Spleen (tissue), 11 donors: ENCODE measurements around the gene IL3RA. TPM values are rescaled to one million over a fixed set of nuclear protein-coding genes. Genes with fewer than 3 reads are reported as not detected.
A peak's percentile ranks its signal among the peaks of the same experiment; 100 is the strongest.
"Not testable (repeated sequence)": the region's sequence is repeated elsewhere in the genome, so short reads cannot be mapped to it uniquely, and the experiment has no call there.

Source experiments
- DNase-seq: peaks from one replicate; pipeline ENCODE4 v3.0.0-alpha.2; 2020
- H3K27ac ChIP-seq, 8 donors: fragments of 200-600 bp; sonication (generic) in 7 of 8; 1 replicate in 4 of 8; 2 replicates in 4 of 8; pipeline versions ENCODE4 v1.5.0 to v1.8.0; 2016 to 2021; ENCODE audit warnings: inconsistent platforms in 4 of 8, mild to moderate bottlenecking in 4 of 8, moderate library complexity in 1 of 8
- H3K27me3 ChIP-seq, 7 donors: fragments of 200-600 bp; sonication (generic) in 6 of 7; replicated peaks in 1 of 7; 1 replicate in 4 of 7; 2 replicates in 3 of 7; pipeline versions ENCODE4 v1.5.0 to v1.8.0; 2016 to 2021; ENCODE audit warnings: inconsistent platforms in 3 of 7, mild to moderate bottlenecking in 1 of 7
- H3K36me3 ChIP-seq, 6 donors: fragments of 200-600 bp; sonication (generic) in 5 of 6; 1 replicate in 4 of 6; 2 replicates in 2 of 6; pipeline versions ENCODE4 v1.5.0 to v1.8.0; 2016 to 2021; ENCODE audit warnings: inconsistent platforms in 2 of 6
- H3K4me1 ChIP-seq, 6 donors: fragments of 200-600 bp; sonication (generic) in 5 of 6; 1 replicate in 3 of 6; 2 replicates in 3 of 6; pipeline versions ENCODE4 v1.5.0 to v1.8.0; 2016 to 2021; ENCODE audit warnings: inconsistent platforms in 3 of 6
- H3K4me3 ChIP-seq, 8 donors: fragments of 200-600 bp; sonication (generic) in 7 of 8; 1 replicate in 4 of 8; 2 replicates in 4 of 8; pipeline versions ENCODE4 v1.5.0 to v1.8.0; 2016 to 2021; ENCODE audit warnings: inconsistent platforms in 4 of 8, mild to moderate bottlenecking in 4 of 8, moderate library complexity in 2 of 8
- H3K9me3 ChIP-seq, 8 donors: fragments of 200-600 bp; sonication (generic) in 7 of 8; 1 replicate in 4 of 8; 2 replicates in 4 of 8; pipeline versions ENCODE4 v1.5.0 to v1.8.0; 2016 to 2021; ENCODE audit warnings: inconsistent platforms in 4 of 8
- CTCF ChIP-seq, 11 experiments: fragments of 200-600 bp in 7 of 11; fragments of 450-650 bp in 4 of 11; sonication (generic) in 4 of 11; IDR thresholded peaks in 8 of 11; conservative IDR thresholded peaks in 3 of 11; 1 replicate in 7 of 11; 2 replicates in 4 of 11; pipeline versions ENCODE4 v1.4.0 to v1.8.0; 2016 to 2021; ENCODE audit warnings: antibody characterized with exemption in 11 of 11, inconsistent platforms in 4 of 11, mild to moderate bottlenecking in 1 of 11
- POLR2A ChIP-seq, 3 donors: fragments of 450-650 bp; IDR thresholded peaks; one replicate each; pipeline ENCODE4 v1.5.1; 2017; ENCODE audit warnings: antibody characterized with exemption in 3 of 3, mild to moderate bottlenecking in 1 of 3
- POLR2AphosphoS5 ChIP-seq, 3 donors: sonication (generic); formaldehyde crosslinking; IDR thresholded peaks; one replicate each; pipeline ENCODE4 v1.5.1; 2017; ENCODE audit warnings: antibody characterized with exemption in 3 of 3
- WGBS, 5 donors: extraction: QIAGEN DNeasy Blood & Tissue Kit in 3 of 5; methylation state at CpG; one replicate each; pipeline versions ENCODE4 v1.1.5 to v1.1.7; 2013 to 2018; 5-methylcytosine and 5-hydroxymethylcytosine counted together
- intact Hi-C: fragments of 100-400 bp; cut with DNase I; formaldehyde crosslinking; loops from one replicate; pipeline ENCODE4 v1.15.0; 2023; ENCODE audit warnings: low total_unique reads
- polyA plus RNA-seq, 3 donors: library from polyadenylated mRNA; stranded (reverse); fragments of 200-250 nt; gene quantifications; one replicate each; pipeline ENCODE4 v1.2.1, GENCODE V29; 2013
- total RNA-seq, 7 donors: library from RNA; depleted of rRNA in 3 of 7; stranded (reverse); fragments of >200 nt in 3 of 7; fragmentation: NEBNext Ultra II Directional in 4 of 7; extraction: Animal tissue kit (Norgen Biotek cat#: 25700) in 4 of 7; gene quantifications; one replicate each; pipeline versions ENCODE4 v1.1.0 to v1.2.1, GENCODE V29; 2016 to 2021
- donor health status: healthy with polysubstance abuse.
- donor health status: DM: no; HTN: no; CAD: no; lungs with moderate emphysema.
- donor health status: DM: no; HTN: no; CAD: no.
- donor health status: Bipolar disorder and iron deficiency.
- donor health status: healthy.
- donor health status: DM: no; HTN: no; CAD: no.
- donor health status: DM: yes; HTN: yes; CAD: no.

IL3RA gene
- total and polyA plus RNA-seq, 10 donors = 2.4 to 11.2 (median 7.0) TPM

DNA sequence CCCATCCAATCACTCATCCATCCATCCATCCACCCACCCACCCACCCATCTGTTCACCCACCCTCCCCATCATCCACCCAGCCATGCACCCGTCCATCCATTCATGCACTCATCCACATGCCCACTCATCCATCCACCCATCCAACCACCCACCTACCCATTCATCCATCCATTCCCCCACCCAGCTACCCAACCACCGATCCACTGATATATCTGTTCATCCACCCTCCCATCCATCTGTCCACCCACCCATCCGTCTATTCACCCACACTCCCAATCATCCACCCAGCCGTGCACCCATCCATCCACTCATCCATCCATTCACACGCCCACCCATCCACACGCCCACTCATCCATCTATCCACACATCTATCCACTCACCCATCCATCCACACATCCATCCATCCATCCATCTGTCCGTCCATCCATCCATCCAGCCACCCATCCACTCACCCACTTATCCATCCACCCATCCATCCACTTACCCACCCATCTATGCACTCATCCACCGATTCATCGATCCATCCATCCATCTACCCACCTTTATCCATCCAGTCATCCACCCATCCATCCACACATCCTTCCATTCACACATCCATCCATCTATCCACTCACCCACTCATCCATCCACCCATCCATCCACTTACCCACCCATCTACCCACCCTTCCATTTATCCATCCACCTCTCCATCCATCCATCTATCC is 87.7 kb downstream of the IL3RA start:
- peak; percentile 1 for DNase-seq
- Histone ChIP-seq H3K36me3 (peaks cover 0 to 72% (median 44%) of the 10 kb centered on the region in 6 donors), H3K4me3 (no peak overlapping the region), H3K27ac (no peak overlapping the region), H3K9me3 (peaks cover 3 to 28% (median 23%) of the 10 kb centered on the region in 8 donors), H3K27me3 (no peaks in the 10 kb centered on the region), H3K4me1 (no peaks in the 10 kb centered on the region)
- TF ChIP-seq POLR2AphosphoS5 (IDR thresholded peaks at IDR 0.05) (no peak), CTCF (IDR thresholded peaks at IDR 0.05 in 8 of 11, conservative IDR thresholded peaks at IDR 0.05 in 3 of 11) (no peak), POLR2A (IDR thresholded peaks at IDR 0.05) (no peak)
- WGBS, 5 donors = 72 to 89% (median 75%) methylated on average over 9 of the region's 9 CpGs
- intact Hi-C loops = no loop called here

GRCh38 chrX:1425381-1425780 is 88.8 kb downstream of the IL3RA start:
- TF ChIP-seq POLR2AphosphoS5 (IDR thresholded peaks at IDR 0.05) (no peak), CTCF (IDR thresholded peaks at IDR 0.05 in 8 of 11, conservative IDR thresholded peaks at IDR 0.05 in 3 of 11) (no peak), POLR2A (IDR thresholded peaks at IDR 0.05) (no peak)
- H3K4me3 ChIP-seq = no peak overlapping the region
- H3K27me3 ChIP-seq = no peaks in the 10 kb centered on the region
- intact Hi-C loops = no loop called here
- peaks cover 3 to 28% (median 23%) of the 10 kb centered on the region in 8 donors for H3K9me3 ChIP-seq
- peak; percentile 39 for DNase-seq
- H3K36me3 ChIP-seq = peaks cover 0 to 77% (median 42%) of the 10 kb centered on the region in 6 donors
- no peaks in the 10 kb centered on the region for H3K4me1 ChIP-seq
- no peak overlapping the region for H3K27ac ChIP-seq
- 78 to 89% (median 79%) methylated on average over 10 of the region's 10 CpGs for WGBS, 5 donors

GRCh38 chrX:1426321-1426720 is 89.7 kb downstream of the IL3RA start:
- H3K27ac ChIP-seq, H3K4me1 ChIP-seq, H3K27me3 ChIP-seq, H3K4me3 ChIP-seq, intact Hi-C loops: not testable (repeated sequence)
- H3K36me3 ChIP-seq = peaks cover 0 to 72% (median 40%) of the 10 kb centered on the region in 6 donors
- peak; percentile 59 for DNase-seq
- peaks cover 3 to 28% (median 22%) of the 10 kb centered on the region in 8 donors for H3K9me3 ChIP-seq
- TF ChIP-seq POLR2AphosphoS5 (IDR thresholded peaks at IDR 0.05) = peak in 1 of 3 donors; percentile 25
- 90 to 93% (median 92%) methylated on average over 13 to 16 of the region's 16 CpGs for WGBS, 5 donors

- Histone ChIP-seq H3K27me3 (no peaks in the 10 kb centered on the region), H3K9me3 (peaks cover 0 to 13% (median 8%) of the 10 kb centered on the region in 8 donors), H3K4me3 (no peak overlapping the region), H3K36me3 (peaks cover 0 to 70% (median 31%) of the 10 kb centered on the region in 6 donors), H3K4me1 (no peaks in the 10 kb centered on the region), H3K27ac (no peak overlapping the region)
- WGBS, 5 donors = 94 to 98% (median 95%) methylated on average over 20 to 32 of the region's 32 CpGs
- DNase-seq = peak; percentile 69
- no peak for TF ChIP-seq POLR2A (IDR thresholded peaks at IDR 0.05)
- TF ChIP-seq POLR2AphosphoS5 (IDR thresholded peaks at IDR 0.05) = peak in 1 of 3 donors; percentile 41
- intact Hi-C loops = no loop called here
Observed at GRCh38 chrX:1427756-1428155, 91.2 kb downstream of the IL3RA start.

DNA sequence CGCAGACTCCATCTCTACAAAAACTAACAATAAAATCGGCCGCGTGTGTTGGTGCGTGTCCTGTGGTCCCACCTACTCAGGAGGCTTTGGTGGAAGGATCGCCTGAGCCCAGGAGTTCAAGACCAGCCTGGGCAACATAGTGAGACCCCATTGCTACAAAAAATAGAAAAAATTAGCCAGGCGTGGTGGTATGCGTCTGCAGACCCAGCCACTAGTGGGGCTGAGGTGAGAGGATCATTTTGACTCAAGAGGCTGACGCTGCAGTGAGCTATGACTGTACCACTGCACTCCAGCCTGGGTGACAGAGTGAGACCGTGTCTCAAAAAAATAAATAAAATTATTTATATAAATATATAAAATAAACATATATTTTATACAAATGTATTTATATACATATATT is 93.9 kb downstream of the IL3RA start:
- H3K4me1 ChIP-seq = no peaks in the 10 kb centered on the region
- H3K27me3 ChIP-seq = no peaks in the 10 kb centered on the region
- WGBS, 5 donors = 90 to 95% (median 90%) methylated on average over 10 of the region's 10 CpGs
- H3K4me3 ChIP-seq = no peak overlapping the region
- no peaks in the 10 kb centered on the region for H3K9me3 ChIP-seq
- TF ChIP-seq POLR2AphosphoS5 (IDR thresholded peaks at IDR 0.05) (no peak), POLR2A (IDR thresholded peaks at IDR 0.05) (no peak), CTCF (IDR thresholded peaks at IDR 0.05 in 8 of 11, conservative IDR thresholded peaks at IDR 0.05 in 3 of 11) (no peak)
- peak; percentile 7 for DNase-seq
- no peak overlapping the region for H3K27ac ChIP-seq
- H3K36me3 ChIP-seq = peaks cover 0 to 76% (median 36%) of the 10 kb centered on the region in 6 donors
- intact Hi-C loops = no loop called here
